H9 (cell line): ENCODE data around the gene NAXD. TPM values are rescaled to one million over a fixed set of nuclear protein-coding genes. Genes with fewer than 3 reads are reported as not detected.

Source experiments
- DNase-seq: peaks from one replicate; pipeline ENCODE4 v3.0.0-alpha.2; 2017
- H2AFZ ChIP-seq: one replicate; pipeline ENCODE4 v1.6.1; 2013; ENCODE audit warnings: mild to moderate bottlenecking, low read length, control low read depth, moderate library complexity
- H2AK5ac ChIP-seq: 2 replicates; pipeline ENCODE4 v1.6.1; 2013; ENCODE audit warnings: low read length, control low read depth, mixed read lengths; ENCODE audit not compliant: insufficient read length
- H2BK120ac ChIP-seq: one replicate; pipeline ENCODE4 v1.6.1; 2013; ENCODE audit warnings: low read depth, mild to moderate bottlenecking, low read length, control low read depth, inconsistent platforms; ENCODE audit not compliant: poor library complexity, severe bottlenecking
- H2BK12ac ChIP-seq: 2 replicates; pipeline ENCODE4 v1.6.1; 2013; ENCODE audit warnings: low read length, control low read depth, mixed read lengths, low read depth; ENCODE audit not compliant: insufficient read length
- H2BK15ac ChIP-seq: 2 replicates; pipeline ENCODE4 v1.6.1; 2013; ENCODE audit warnings: low read depth, low read length, control low read depth
- H2BK20ac ChIP-seq: one replicate; pipeline ENCODE4 v1.6.1; 2013; ENCODE audit warnings: low read depth, mild to moderate bottlenecking, low read length, control low read depth, inconsistent platforms; ENCODE audit not compliant: poor library complexity, severe bottlenecking
- H2BK5ac ChIP-seq: 2 replicates; pipeline ENCODE4 v1.6.1; 2013; ENCODE audit warnings: low read length, control low read depth, mixed read lengths; ENCODE audit not compliant: insufficient read length
- H3K14ac ChIP-seq: 2 replicates; pipeline ENCODE4 v1.6.1; 2013; ENCODE audit warnings: low read length, control low read depth; ENCODE audit not compliant: insufficient read depth
- H3K18ac ChIP-seq: 2 replicates; pipeline ENCODE4 v1.6.1; 2013; ENCODE audit warnings: low read depth, mild to moderate bottlenecking, mixed read lengths, low read length, control low read depth; ENCODE audit not compliant: insufficient read length
- H3K23ac ChIP-seq: 2 replicates; pipeline ENCODE4 v1.6.1; 2013; ENCODE audit warnings: low read length, control low read depth, mixed read lengths, low read depth; ENCODE audit not compliant: insufficient read length
- H3K23me2 ChIP-seq: 2 replicates; pipeline ENCODE4 v1.6.1; 2013; ENCODE audit warnings: low read depth, mild to moderate bottlenecking, mixed read lengths, low read length, control low read depth; ENCODE audit not compliant: insufficient read length, poor library complexity, severe bottlenecking
- H3K27ac ChIP-seq: 2 replicates; pipeline ENCODE4 v1.5.1; 2013; ENCODE audit warnings: low read length, control low read depth, mixed read lengths, low read depth; ENCODE audit not compliant: insufficient read length
- H3K27me3 ChIP-seq: 2 replicates; pipeline ENCODE4 v1.6.1; 2013; ENCODE audit warnings: low read length, control low read depth, inconsistent platforms; ENCODE audit not compliant: insufficient read depth
- H3K4ac ChIP-seq: 2 replicates; pipeline ENCODE4 v1.6.1; 2013; ENCODE audit warnings: low read depth, mild to moderate bottlenecking, control low read depth, inconsistent platforms, low read length, moderate library complexity
- H3K4me1 ChIP-seq: 2 replicates; pipeline ENCODE4 v1.6.1; 2013; ENCODE audit warnings: low read length, control low read depth, inconsistent platforms; ENCODE audit not compliant: insufficient read depth
- H3K4me2 ChIP-seq: 2 replicates; pipeline ENCODE4 v1.6.1; 2013; ENCODE audit warnings: low read length, control low read depth, mixed read lengths; ENCODE audit not compliant: insufficient read length, insufficient read depth
- H3K56ac ChIP-seq: 2 replicates; pipeline ENCODE4 v1.6.1; 2013; ENCODE audit warnings: low read depth, mild to moderate bottlenecking, mixed read lengths, low read length, control low read depth; ENCODE audit not compliant: insufficient read length
- H3K79me1 ChIP-seq: 2 replicates; pipeline ENCODE4 v1.6.1; 2013; ENCODE audit warnings: low read depth, mild to moderate bottlenecking, moderate library complexity, low read length, control low read depth, inconsistent platforms; ENCODE audit not compliant: insufficient read depth, poor library complexity, severe bottlenecking
- H3K79me2 ChIP-seq: 2 replicates; pipeline ENCODE4 v1.6.1; 2013; ENCODE audit warnings: low read length, control low read depth, inconsistent platforms; ENCODE audit not compliant: insufficient read depth
- H3K9ac ChIP-seq: 2 replicates; pipeline ENCODE4 v1.6.1; 2013; ENCODE audit warnings: low read length, control low read depth, mixed read lengths; ENCODE audit not compliant: insufficient read length; ENCODE audit errors: extremely low read depth
- H3K9me3 ChIP-seq: one replicate; pipeline ENCODE4 v1.6.1; 2013; ENCODE audit warnings: low read depth, low read length, inconsistent platforms; ENCODE audit not compliant: control insufficient read depth
- H3T11ph ChIP-seq: one replicate; pipeline ENCODE4 v1.6.1; 2013; ENCODE audit warnings: mild to moderate bottlenecking, low read length, control low read depth, inconsistent platforms
- H4K20me1 ChIP-seq: one replicate; pipeline ENCODE4 v1.6.1; 2013; ENCODE audit not compliant: control insufficient read depth, insufficient read length, insufficient read depth
- H4K5ac ChIP-seq: 2 replicates; pipeline ENCODE4 v1.6.1; 2013; ENCODE audit warnings: low read depth, mild to moderate bottlenecking, mixed read lengths, low read length, control low read depth; ENCODE audit not compliant: insufficient read length
- H4K8ac ChIP-seq: replicated peaks from 2 replicates; pipeline ENCODE4 v1.6.1; 2013; ENCODE audit warnings: low read length, control low read depth, mixed read lengths, low read depth; ENCODE audit not compliant: insufficient read length
- H4K91ac ChIP-seq: 2 replicates; pipeline ENCODE4 v1.6.1; 2013; ENCODE audit warnings: low read depth, mild to moderate bottlenecking, moderate library complexity, mixed read lengths, low read length, control low read depth; ENCODE audit not compliant: insufficient read length
- H3K27ac Mint-ChIP-seq, 3 experiments: 2 replicates in 2 of 3; 3 replicates in 1 of 3; pipeline ENCODE4 v1.8.0; 2020 to 2021; ENCODE audit warnings: mixed read lengths in 3 of 3, mild to moderate bottlenecking in 1 of 3, moderate library complexity in 1 of 3
- H3K27me3 Mint-ChIP-seq: 2 replicates; pipeline ENCODE4 v1.8.0; 2021; ENCODE audit warnings: low read depth, mild to moderate bottlenecking, moderate library complexity, mixed read lengths
- H3K36me3 Mint-ChIP-seq, 3 experiments: 2 replicates in 2 of 3; 3 replicates in 1 of 3; pipeline ENCODE4 v1.8.0; 2020 to 2021; ENCODE audit warnings: low read depth in 3 of 3, mixed read lengths in 3 of 3; ENCODE audit not compliant: insufficient read depth in 1 of 3
- H3K4me1 Mint-ChIP-seq, 2 experiments: 2 replicates each; pipeline ENCODE4 v1.8.0; 2020; ENCODE audit warnings: mixed read lengths in 2 of 2
- H3K4me3 Mint-ChIP-seq, 2 experiments: 2 replicates in 1 of 2; 3 replicates in 1 of 2; pipeline ENCODE4 v1.8.0; 2020 to 2021; ENCODE audit warnings: mild to moderate bottlenecking in 2 of 2, mixed read lengths in 2 of 2, moderate library complexity in 1 of 2
- H3K9me3 Mint-ChIP-seq, 2 experiments: 2 replicates in 1 of 2; 3 replicates in 1 of 2; pipeline ENCODE4 v1.8.0; 2020; ENCODE audit warnings: mild to moderate bottlenecking in 2 of 2, mixed read lengths in 2 of 2, moderate library complexity in 1 of 2
- CTCF ChIP-seq: fragments of 200-600 bp; sonication (generic); conservative IDR thresholded peaks from 3 replicates; pipeline ENCODE4 v1.8.0; 2021; ENCODE audit warnings: antibody characterized with exemption, mild to moderate bottlenecking
- WGBS: extraction: QIAGEN DNeasy Blood & Tissue Kit; methylation state at CpG from one replicate; pipeline ENCODE4 v1.1.7; 2013; ENCODE audit warnings: missing lambda C conversion rate, low lambda C conversion rate, mixed read lengths; ENCODE audit not compliant: insufficient read length; ENCODE audit errors: extremely low coverage; 5-methylcytosine and 5-hydroxymethylcytosine counted together
- total RNA-seq: library from RNA; stranded (reverse); gene quantifications from 2 replicates; pipeline ENCODE4 v1.2.1, GENCODE V29; 2021

NAXD gene
- total RNA-seq, 1 experiment from 2014 or later, result 25.5 TPM

GRCh38 chr13:110618167-110618566, 2.8 kb downstream of the NAXD start:
- Mint-ChIP-seq H3K36me3 (peaks cover 6 to 11% (median 9%) of the 10 kb centered on the region in 3 experiments; a peak in 6 of 7 replicates), H3K27me3 (peaks cover 20% of the 10 kb centered on the region), H3K27ac (no peak overlapping the region), H3K9me3 (peaks cover 7 to 12% of the 10 kb centered on the region in 2 experiments; a peak in 3 of 5 replicates), H3K4me3 (no peak overlapping the region), H3K4me1 (peaks cover 29 to 30% of the 10 kb centered on the region in 2 experiments)
- no peak overlapping the region for H3K56ac ChIP-seq
- H2BK12ac ChIP-seq, result no peak overlapping the region
- no peak overlapping the region for H4K91ac ChIP-seq
- no peak overlapping the region for H2BK15ac ChIP-seq
- no peaks in the 10 kb centered on the region for H3K4me1 ChIP-seq
- WGBS, result no CpG with 5 or more reads among the region's 8 CpGs
- no peaks in the 10 kb centered on the region for H3K9me3 ChIP-seq
- no peak overlapping the region for H2AK5ac ChIP-seq
- H3K9ac ChIP-seq, result no peak overlapping the region
- H3K27ac ChIP-seq, result no peak overlapping the region
- H3K4ac ChIP-seq, result no peak overlapping the region
- no peak overlapping the region for H3K18ac ChIP-seq
- peaks cover 6% of the 10 kb centered on the region for H3K23me2 ChIP-seq
- H3K79me1 ChIP-seq, result no peaks in the 10 kb centered on the region
- no peak overlapping the region for H2BK5ac ChIP-seq
- no peak overlapping the region for H2BK120ac ChIP-seq
- no peak for DNase-seq
- H3K79me2 ChIP-seq, result peaks cover 31% of the 10 kb centered on the region; the same call in 1 of the 2 replicates
- H3K14ac ChIP-seq, result no peak overlapping the region
- H3K4me2 ChIP-seq, result no peak overlapping the region
- no peaks in the 10 kb centered on the region for H3K27me3 ChIP-seq
- peaks cover 2% of the 10 kb centered on the region for H4K20me1 ChIP-seq
- no peak overlapping the region for H3K23ac ChIP-seq
- TF ChIP-seq CTCF, result no peak
- H4K8ac ChIP-seq, result no peak overlapping the region
- no peak overlapping the region for H2BK20ac ChIP-seq
- H3T11ph ChIP-seq, result no peak overlapping the region
- no peak overlapping the region for H2AFZ ChIP-seq
- no peak overlapping the region for H4K5ac ChIP-seq
